Inflammatory macrophage treated with lipopolysaccharide for 4 hours (primary cell): Measurements from ENCODE around the gene GPR156.
A peak's percentile ranks its signal among the peaks of the same experiment; 100 is the strongest.
"Not testable (repeated sequence)": the region's sequence is repeated elsewhere in the genome, so short reads cannot be mapped to it uniquely, and the experiment has no call there.

Experiments used
- DNase-seq: peaks from one replicate; pipeline ENCODE4 v3.0.0-alpha.2; 2020

The GPR156 gene

DNA sequence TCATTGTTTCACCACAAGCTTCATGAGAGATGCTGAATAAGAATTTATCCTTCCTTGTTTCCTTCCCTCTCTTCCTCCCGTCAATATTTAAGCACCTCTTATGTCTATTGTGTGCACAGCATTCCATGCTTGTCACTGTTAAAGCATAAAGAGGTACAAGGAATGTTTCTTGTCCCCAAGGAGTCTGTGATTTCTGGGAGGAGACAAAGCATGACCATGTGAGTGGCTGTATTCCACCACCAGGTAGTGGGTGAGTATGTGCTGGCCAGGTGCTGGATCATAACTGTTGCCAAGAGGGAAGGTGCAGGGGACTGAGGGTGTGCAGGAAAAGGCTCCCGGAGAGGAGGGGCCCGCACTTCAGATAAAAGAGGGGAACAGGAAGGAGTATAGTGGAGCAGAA, 127.9 kb downstream of the GPR156 start:
- DNase-seq, result no peak

DNA sequence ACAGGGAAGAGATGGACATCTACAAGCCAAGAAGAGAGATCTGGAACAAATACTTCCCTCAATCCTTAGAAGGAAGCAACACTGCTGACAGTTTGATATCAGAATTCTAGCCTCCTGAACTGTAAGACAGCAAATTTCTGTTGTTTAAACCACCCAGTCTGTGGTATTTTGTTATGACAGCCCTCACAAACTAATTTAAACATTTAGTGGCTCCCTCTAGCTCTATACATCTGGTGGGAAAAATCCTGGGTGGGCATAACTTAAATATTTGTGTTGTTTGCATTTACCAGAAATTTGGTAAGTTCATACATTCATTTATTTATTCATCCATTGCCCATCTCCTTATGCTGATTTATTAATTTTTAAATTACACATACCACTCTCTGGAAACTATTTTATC, 128.3 kb downstream of the GPR156 start:
- DNase-seq, result no peak

DNA sequence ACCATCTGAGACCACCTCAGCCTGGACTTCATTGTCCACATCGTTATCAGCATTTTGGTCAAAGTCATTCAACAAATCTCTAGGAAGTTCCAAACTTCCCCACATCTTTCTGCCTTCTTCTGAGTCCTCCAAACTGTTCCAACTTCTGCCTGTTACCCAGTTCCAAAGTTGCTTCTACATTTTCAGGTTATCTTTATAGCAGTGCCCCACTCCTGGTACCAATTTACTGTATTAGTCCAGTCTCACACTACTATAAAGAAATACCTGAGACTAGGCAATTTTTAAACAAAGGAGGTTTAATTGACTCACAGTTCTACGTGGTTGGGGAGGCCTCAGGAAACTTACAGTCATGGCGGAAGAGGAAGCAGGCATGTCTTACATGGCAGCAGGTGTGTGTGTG, 129.3 kb downstream of the GPR156 start:
- not testable (repeated sequence) for DNase-seq

DNA sequence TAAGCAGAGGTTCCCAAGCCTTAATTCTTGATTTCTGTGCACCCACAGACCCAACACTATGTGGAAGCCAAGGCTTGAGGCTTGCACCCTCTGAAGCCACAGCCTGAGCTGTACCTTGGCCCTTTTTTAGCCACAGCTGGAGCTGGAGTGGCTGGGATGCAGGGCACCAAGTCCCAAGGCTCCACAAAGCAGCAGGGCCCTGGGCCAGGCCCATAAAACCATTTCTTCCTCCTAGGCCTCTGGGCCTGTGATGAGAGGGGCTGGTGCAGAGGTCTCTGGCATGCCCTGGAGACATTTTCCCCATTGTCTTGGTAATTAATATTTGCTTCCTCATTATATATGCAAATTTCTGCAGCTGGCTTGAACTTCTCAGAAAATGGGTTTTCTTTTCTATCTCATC, 129.9 kb downstream of the GPR156 start:
- DNase-seq, result no peak

DNA sequence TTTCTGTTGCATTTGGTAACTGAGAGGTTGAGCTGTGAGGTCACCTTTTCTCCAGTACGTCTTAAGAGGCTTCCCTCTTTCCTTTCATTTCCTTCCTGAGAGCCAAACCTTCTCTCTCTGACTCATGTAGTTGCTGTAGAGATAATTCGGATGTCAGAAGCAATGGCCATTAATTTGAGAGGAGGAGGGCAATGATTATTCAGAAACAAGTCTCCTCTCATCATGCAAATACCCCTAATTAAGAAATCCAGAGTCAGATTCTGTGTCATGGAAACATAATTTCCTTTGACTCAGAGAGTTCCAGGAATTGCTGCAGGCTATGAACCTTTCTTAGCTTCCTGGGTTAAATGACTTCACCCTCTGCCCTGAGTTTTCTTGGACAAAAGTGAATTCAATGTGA, 131.7 kb downstream of the GPR156 start:
- peak; percentile 62 for DNase-seq

DNA sequence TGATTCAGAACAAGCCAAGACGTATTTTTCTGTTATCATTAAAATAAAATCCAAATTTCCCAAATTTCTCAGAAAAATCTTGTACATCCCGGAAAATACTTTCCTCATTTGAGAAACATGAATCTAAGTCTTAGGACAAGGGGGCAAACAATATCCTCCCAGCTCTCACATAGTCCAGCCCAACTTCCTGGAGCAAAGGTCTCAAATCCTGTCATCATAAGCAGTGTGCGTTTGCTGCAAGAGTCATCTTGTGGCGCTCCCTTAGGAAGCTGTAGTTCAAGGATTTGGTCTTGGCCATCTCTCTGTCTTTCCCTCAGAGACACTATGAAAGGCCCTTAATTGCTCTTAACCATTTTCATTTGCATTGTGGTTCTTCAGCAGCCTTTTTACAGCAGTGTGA, 133.2 kb downstream of the GPR156 start:
- DNase-seq, result no peak

DNA sequence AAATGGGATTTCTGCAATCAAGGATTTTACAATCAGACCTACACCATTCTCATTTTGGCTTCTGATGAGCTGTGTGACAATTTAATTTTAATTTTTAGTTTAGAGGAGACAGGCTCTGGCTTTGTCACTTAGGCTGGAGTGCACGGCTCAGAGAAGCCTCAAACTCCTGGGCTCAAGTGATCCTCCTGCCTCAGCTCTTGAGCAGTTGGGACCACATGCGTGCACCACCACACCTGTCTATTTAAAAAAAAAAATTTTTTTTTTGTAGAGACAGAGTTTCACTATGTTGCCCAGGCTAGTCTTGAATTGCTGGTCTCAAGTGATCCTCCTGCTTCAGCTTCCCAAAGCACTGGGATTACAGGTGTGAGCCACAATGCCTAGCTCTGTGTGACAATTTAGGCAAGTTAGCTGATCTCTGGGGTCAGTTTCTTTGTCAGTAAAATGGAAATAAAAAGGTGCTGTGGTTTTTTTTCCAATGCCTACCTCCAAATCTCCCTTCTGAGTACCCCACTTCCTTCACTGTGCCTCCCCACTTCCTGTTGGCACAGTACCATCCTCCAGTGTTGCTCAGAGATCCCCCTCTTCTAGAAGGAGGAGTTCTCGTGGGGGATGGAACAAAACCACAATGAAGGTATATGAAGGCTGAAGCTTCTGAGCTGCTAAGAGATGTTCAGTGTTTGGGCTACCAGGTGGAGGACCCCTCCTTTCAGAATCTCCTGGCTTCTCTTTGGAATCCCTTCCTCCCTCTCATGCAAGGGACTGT, 136.7 kb downstream of the GPR156 start:
- no peak for DNase-seq

DNA sequence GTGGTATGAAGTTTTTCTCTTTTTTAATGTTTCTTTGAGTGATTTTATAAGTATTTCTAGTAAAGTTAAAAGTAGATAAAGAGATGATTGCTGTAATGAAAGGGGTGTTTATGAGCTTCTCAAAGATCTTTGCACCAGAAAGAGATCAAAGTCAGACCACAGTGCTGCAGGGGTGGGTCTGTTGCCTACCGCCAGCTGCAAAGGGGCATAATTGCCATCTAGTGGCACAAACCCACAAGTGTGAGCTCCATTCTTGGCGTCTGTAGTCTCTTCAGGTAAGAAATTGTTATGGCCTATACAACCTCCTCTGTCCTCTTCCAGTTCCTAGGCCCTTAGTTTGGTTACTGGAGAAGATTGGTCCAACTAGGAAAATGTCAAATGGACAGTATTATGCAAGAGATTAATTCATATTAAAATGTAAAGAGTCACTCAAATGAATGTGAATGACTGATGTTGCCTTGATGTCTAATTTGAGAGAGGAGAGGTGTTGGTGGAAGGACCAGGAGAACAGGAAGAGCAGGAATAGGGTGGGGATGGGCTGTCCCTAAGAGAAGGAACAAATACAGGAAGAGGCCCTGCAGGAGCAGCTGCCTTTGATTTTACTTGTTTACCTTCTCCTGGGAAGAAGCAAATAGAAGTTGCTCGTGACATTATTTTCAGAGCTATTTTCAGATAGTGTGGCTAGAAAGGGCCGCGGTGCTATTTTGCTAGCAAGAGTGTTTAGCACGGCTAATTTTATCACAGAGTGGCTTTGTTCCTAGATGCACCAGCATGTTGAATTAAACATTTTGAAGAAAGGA, 137.8 kb downstream of the GPR156 start:
- DNase-seq, result peak; percentile 11

DNA sequence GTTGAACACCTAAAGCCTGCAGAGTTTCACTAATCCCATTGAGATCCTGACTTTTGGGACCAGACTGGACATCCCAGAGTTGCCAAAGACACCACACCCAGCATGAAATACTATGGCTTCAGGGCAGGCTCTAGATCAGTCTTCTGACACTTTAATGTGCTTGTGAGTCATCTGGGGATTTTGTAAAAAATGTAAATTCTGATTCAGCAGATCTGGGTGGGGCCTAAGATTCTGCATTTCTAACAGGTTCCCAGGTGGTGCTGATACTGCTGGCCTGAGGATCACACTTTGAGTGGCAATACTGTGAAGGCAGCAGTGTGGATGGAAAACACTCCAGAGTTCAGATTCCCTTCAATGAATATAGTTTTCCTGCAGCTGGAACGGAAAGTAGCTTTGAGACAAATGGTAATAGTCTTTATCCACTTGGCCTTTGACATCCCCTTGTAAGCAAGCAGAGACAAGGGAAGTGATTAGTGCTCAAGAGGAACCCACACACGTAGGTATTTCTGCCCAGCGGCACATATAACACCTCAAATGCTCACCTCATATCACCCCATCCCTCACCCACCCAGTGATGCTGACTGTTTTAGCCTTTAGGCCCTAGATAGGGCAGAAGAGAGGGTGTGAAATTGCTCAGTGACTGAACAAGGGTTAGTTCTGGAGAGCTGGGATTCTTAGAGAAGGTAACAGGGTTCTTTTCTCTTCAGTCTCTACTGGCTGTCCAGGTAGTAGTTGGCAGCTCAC, 139.3 kb downstream of the GPR156 start:
- DNase-seq, result peak; percentile 92

DNA sequence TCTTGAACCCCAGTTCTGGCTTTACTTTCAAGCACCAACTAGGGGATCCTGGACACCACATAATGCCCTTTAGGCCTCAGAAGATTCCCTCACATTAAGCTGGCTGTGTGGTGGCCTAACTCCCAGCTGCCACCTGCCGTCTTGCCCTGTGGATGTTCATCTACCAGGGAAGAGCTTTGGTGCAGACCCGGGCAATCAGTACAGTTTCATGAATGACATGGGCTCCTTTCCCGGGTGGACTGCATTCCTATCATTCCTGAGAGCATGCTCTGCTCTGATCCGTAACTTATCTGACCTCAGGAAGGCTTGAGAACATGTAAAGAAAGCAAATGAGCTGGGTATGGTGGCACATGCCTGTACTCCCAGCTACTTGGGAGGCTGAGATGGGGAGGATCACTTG, 140.8 kb downstream of the GPR156 start:
- DNase-seq, result no peak

DNA sequence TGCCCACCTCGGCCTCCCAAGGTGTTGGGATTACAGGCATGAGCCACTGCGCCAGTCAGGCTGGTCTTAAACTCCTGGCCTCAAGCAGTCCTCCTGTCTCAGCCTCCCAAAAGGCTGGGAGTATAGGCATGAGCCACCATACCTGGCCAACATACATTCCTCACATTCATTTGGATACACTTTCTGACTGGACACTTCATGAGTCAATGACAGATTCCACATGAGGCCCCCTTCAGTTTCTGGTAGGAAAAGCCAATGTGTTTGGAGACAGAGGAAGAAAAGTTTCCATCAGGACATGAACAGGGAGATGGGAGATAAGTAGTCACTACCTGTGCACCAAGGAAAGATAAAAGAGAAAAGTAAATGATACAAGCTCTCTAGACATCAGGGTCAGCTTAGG, 141.3 kb downstream of the GPR156 start:
- no peak for DNase-seq

DNA sequence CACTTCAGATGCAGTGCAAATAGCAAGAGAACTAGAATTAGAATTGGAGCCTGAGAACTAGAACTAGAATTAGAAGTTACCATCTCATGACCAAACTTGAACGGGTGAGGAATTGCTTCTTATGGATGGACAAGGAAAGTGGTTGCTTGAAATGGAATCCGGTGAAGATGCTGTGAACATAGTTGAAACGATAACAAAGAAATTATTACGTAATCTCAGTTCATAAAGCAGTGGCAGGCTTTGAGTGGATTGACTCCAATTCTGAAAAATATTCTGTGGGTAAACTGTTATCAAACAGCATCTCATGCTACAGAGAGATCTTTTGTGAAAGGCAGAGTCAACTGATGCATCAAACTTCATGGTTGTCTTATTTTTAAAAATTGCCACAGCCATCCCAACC, 142.8 kb downstream of the GPR156 start:
- no peak for DNase-seq

DNA sequence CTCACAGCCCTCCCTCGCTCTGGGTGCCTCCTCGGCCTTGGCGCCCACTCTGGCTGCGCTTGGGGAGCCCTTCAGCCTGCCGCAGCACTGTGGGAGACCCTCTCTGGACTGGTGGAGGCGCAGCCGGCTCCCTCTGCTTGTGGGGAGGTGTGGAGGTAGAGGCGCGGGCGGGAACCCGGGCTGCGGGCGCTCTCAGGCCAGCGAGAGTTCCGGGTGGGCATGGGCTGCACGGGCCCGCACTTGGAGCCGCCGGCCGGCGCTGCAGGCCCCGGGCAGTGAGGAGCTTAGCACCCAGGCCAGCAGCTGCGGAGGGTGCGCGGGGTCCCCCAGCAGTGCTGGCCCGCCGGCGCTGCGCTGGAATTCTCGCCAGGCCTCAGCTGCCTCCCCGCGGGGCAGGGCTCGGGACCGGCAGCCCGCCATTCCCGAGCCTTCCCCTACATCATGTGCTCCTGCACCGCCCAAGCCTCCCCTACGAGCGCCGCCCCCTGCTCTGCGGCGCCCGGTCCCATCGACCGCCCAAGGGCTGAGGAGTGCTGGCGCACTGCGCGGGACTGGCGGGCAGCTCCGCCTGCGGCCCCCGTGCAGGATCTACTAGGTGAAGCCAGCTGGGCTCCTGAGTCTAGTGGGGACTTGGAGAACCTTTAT, 144.8 kb downstream of the GPR156 start:
- no peak for DNase-seq

DNA sequence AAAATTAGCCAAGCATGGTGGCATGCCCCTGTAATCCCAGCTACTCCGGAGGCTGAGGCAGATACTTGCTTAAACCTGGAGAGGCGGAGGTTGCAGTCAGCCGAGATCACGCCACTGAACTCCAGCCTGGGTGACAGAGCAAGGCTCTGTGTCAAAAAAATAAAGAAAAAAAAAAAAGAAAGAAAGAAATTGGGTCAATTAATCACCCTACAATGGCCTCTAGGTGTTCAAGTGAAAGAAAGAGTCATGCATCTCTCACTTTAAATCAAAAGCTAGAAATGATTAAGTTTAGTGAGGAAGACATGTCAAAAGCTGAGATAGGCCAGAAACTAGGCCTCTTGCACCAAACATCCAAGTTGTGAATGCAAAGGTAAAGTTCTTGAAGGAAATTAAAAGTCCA, 145.9 kb downstream of the GPR156 start:
- no peak for DNase-seq

DNA sequence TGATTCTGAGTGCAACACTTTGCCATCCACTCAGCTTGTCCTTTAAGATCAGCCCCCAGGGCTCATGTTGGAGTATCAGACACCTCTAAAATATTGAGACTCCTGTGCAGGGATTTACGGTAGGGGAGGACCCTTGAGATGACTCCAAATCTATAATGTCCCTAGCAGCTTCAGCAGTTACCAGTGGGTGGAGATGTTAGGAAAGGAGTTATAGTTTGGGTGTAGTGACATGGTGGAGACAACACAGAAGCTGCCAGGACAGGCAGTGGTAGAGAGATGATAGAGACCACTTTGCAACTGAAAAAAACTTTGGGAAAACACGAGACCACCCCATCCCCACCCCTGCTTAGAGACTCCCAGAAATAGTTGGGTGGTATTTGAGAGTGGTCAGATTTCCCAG, 147.5 kb downstream of the GPR156 start:
- no peak for DNase-seq

DNA sequence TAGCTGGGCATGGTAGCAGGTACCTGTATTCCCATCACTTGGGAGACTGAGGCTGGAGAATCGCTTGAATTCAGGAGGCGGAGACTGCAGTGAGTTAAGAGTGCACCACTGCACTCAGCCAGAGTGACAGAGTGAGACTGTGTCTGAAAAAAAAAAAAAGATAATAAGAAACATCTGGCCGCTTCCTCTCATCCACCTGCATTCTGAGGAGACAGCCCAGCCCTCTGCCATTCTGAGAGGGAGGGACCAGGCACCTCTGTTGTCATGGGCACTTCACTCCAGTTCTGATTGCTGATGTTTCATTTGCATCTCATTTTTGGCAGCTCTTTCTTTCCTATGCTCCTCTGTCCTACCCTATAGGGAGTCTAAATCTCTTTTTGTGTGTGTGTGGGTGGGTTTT, 154.4 kb downstream of the GPR156 start:
- no peak for DNase-seq

DNA sequence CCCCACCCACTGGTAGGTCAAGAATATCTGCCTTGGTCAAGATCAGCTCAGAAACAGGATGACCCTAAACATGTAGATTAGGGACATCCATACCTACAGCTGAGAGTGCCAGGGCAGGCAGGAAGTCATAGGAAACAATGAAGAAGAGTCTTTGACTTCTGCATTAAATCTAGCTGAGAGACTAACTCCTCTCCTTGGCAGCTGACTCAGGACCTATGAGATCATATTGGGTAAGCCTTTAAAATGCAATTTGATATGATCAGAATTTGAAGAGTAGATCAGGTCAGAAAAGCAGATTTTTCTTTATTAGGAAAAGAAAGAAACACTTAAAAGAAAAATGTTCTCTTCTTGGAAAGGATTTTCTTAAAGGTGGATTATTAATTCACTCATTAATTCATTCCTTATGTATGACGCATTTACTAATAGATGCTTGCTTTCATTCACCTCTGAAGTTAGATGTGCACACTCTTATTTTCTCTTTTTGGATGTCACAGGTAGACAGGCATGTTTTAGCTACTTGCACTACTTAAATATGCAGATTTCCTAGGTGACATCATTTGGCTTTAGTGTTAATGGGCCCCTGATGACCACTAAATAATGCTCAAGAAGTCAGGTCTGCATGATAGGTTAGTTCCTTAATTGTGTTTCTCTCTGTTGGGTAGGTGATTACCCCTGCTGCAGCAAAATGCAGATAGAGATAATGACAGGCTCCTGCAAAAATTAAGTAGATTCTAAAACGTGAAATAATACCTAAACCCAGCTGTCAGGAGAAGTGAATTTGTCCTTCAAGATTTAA, 155.1 kb downstream of the GPR156 start:
- DNase-seq, result no peak

DNA sequence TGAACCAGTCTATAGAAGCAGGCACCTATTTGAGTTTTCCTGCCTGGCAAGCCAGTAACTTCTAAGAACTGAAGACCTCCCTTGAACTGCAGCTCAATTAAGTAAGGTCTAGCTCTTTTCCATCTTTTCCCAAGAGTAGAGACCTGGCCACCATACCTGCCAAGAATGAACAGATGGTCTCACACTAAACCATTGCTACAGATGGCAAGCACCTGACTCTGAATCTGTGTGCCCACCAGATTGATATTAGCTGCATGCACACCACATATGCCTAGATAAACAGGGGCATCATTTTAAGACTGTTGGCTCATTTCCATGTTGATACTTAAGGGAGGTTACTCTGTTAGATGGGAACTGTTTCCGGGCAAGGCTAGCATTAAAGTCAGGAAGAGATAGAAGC, 156.0 kb downstream of the GPR156 start:
- DNase-seq, result no peak

DNA sequence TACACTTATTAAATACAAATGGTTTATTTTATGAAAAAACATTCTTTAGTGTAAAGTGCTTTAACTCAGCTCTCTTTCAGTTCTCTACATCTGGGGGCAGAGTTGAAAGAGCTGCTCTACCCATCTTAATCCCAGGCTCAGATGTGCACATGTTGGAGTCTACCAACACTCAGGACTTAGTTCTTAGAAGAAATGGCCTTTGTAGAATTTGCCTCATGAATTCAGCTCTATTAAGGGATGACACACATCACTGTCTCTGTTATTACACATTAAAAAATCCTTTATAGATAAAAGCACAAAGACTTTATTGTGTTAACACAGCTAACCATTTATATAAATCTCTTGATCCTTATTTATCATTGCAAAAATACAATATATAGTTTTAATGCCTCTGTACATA, 159.0 kb downstream of the GPR156 start:
- DNase-seq, result no peak

DNA sequence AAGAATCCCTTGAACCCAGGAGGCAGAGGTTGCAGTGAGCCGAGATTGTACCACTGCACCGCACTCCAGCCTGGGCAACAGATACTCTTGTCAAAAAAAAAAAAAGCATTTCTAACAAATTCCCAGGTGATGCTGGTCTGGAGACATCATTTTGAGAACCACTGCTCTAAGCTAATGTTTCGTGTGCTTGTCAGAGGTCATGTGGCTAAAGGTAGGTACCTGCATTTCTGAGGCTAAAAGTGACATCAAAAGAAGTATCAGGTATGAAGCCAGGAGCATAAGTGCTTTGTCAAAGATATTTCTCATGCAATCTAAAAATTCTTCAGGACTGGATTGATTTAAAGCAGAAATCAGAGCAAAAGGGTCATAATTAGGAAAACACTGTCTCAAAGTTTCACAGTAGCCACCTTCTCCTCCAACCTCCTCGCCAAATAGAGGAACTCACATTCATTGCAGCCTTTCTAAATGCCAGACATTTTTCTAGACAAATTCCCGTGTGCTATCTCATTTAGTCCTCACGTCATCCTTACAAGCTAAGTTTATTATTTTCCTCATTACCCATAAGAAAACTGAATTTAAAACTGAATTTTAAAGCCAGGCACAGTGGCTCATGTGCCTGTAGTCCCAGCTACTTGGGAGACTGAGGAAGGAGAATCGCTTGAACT, 165.0 kb downstream of the GPR156 start:
- no peak for DNase-seq
